ENCODE measurements around the gene RTN1. TPM values are rescaled to one million over a fixed set of nuclear protein-coding genes. Genes with fewer than 3 reads are reported as not detected.

The RTN1 gene
- total and polyA plus RNA-seq, 10 of the 15 experiments (the other 5 are each of a cell fraction or from before 2014, with no cell fraction given), result 0.03 to 0.55 (median 0.13) TPM; not detected in 4

DNA sequence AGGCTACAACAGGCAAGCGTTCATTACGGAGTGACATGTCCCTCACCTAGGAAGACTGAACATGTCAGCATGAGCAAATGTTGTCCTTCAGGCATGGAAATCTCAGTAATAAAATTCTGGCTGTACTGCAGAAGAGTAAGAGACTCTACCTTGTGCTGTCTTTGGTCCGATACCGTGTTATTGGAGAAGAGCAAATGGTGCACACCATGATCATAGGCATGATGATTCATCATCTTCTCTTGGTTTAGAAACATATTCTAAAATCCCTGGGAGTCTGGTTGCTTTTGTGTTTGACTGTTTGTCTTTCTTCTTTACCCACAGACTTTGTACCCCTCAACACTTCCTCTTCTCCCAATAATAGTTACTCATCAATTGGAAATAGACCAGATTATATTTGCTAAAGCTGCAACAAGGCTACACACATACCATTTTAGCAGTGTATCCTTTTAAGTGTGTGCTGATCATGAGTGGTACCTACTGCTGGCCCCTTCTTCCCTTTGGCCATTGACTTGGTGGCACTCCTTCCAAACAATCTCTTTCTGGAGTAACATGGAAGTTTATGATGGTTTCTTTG, 93.5 kb downstream of the RTN1 start:
- no peak for ATAC-seq
- in situ Hi-C loops (cut with MboI), result no loop called here
- H3K36me3 ChIP-seq (ENCODE audit: control insufficient read depth in 2 of 2, insufficient read depth in 2 of 2, low read length in 1 of 2), result no peaks in the 10 kb centered on the region
- no peaks in the 10 kb centered on the region for H3K79me2 ChIP-seq (ENCODE audit: control insufficient read depth, insufficient read depth, low read length)
- CTCF ChIA-PET, result no interaction called here
- FAIRE-seq, result no peak
- 0 out of 2 replicates have a peak, but pooled peaks cover 4% of the 10 kb centered on the region for H3K4me1 ChIP-seq (ENCODE audit: control insufficient read depth, insufficient read depth, low read length)
- POLR2A ChIA-PET, result no interaction called here
- no peak overlapping the region for H2AFZ ChIP-seq (ENCODE audit: control insufficient read depth, low read depth, low read length)
- intact Hi-C loops (cut with micrococcal nuclease; ENCODE audit: unreplicated experiment), result no loop called here
- SMC1A ChIA-PET (ENCODE audit: uncharacterized antibody, unreplicated experiment), result no interaction called here
- H3K9ac ChIP-seq (ENCODE audit: control insufficient read depth, insufficient read depth, low read length), result no peak overlapping the region
- no peaks in the 10 kb centered on the region for H3K9me3 ChIP-seq (replicated peaks; ENCODE audit: control insufficient read depth, insufficient read depth, low read length)
- no peak overlapping the region for H3K4me2 ChIP-seq (ENCODE audit: control insufficient read depth, insufficient read depth)
- H3K27ac ChIP-seq (ENCODE audit: control insufficient read depth, insufficient read depth), result no peak overlapping the region
- no peaks in the 10 kb centered on the region; a peak in 1 of 4 replicates for H3K27me3 ChIP-seq (replicated peaks in 1 of 2; ENCODE audit: control insufficient read depth in 2 of 2, insufficient read depth in 2 of 2, low read length in 1 of 2)
- 47% methylated on average over 4 of the region's 4 CpGs for WGBS (ENCODE audit: insufficient coverage, insufficient replicate concordance, low lambda C conversion rate, missing lambda C conversion rate)
- no peak for DNase-seq (ENCODE audit: low read depth, low spot score)
- BruUV-seq (replicated peaks), result no TSS peak
- H4K20me1 ChIP-seq (ENCODE audit: control insufficient read depth, insufficient read depth), result no peaks in the 10 kb centered on the region
- RAD21 ChIA-PET (ENCODE audit: unreplicated experiment), result no interaction called here
- no peak overlapping the region for H3K4me3 ChIP-seq
- TF ChIP-seq, protein P1, sequence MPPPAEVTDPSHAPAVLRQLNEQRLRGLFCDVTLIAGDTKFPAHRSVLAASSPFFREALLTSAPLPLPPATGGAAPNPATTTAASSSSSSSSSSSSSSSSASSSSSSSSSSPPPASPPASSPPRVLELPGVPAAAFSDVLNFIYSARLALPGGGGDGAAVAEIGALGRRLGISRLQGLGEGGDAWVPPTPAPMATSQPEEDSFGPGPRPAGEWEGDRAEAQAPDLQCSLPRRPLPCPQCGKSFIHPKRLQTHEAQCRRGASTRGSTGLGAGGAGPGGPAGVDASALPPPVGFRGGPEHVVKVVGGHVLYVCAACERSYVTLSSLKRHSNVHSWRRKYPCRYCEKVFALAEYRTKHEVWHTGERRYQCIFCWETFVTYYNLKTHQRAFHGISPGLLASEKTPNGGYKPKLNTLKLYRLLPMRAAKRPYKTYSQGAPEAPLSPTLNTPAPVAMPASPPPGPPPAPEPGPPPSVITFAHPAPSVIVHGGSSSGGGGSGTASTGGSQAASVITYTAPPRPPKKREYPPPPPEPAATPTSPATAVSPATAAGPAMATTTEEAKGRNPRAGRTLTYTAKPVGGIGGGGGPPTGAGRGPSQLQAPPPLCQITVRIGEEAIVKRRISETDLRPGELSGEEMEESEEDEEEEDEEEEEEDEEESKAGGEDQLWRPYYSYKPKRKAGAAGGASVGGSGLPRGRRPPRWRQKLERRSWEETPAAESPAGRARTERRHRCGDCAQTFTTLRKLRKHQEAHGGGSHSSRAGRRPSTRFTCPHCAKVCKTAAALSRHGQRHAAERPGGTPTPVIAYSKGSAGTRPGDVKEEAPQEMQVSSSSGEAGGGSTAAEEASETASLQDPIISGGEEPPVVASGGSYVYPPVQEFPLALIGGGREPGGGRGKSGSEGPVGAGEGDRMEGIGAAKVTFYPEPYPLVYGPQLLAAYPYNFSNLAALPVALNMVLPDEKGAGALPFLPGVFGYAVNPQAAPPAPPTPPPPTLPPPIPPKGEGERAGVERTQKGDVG (CRISPR knock-in tag; IDR thresholded peaks at IDR 0.05), result no peak
- no peak for TF ChIP-seq GATAD2B (conservative IDR thresholded peaks at IDR 0.05; ENCODE audit: low read depth)
- no peak for TF ChIP-seq ATF7 (IDR thresholded peaks at IDR 0.05; ENCODE audit: low read depth)
- no peak for TF ChIP-seq STAT1 (conservative IDR thresholded peaks at IDR 0.05)
- TF ChIP-seq CEBPB (IDR thresholded peaks at IDR 0.05; ENCODE audit: borderline replicate concordance in 1 of 2, low read depth in 2 of 2, low read length in 2 of 2), result no peak
- TF ChIP-seq, protein P2, sequence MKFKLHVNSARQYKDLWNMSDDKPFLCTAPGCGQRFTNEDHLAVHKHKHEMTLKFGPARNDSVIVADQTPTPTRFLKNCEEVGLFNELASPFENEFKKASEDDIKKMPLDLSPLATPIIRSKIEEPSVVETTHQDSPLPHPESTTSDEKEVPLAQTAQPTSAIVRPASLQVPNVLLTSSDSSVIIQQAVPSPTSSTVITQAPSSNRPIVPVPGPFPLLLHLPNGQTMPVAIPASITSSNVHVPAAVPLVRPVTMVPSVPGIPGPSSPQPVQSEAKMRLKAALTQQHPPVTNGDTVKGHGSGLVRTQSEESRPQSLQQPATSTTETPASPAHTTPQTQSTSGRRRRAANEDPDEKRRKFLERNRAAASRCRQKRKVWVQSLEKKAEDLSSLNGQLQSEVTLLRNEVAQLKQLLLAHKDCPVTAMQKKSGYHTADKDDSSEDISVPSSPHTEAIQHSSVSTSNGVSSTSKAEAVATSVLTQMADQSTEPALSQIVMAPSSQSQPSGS (IDR thresholded peaks at IDR 0.05; ENCODE audit: low read length), result no peak
- no peak for TF ChIP-seq TBL1XR1 (IDR thresholded peaks at IDR 0.05; ENCODE audit: low read depth, low read length)
- TF ChIP-seq EGR1 (IDR thresholded peaks at IDR 0.05; ENCODE audit: borderline replicate concordance in 1 of 2, low read depth in 2 of 2, low read length in 2 of 2), result no peak
- TF ChIP-seq ZNF384 (IDR thresholded peaks at IDR 0.05; ENCODE audit: borderline replicate concordance, low read depth, low read length), result no peak
- no peak for TF ChIP-seq CBX3 (IDR thresholded peaks at IDR 0.05; ENCODE audit: borderline replicate concordance, low read depth)
- TF ChIP-seq, protein P3, sequence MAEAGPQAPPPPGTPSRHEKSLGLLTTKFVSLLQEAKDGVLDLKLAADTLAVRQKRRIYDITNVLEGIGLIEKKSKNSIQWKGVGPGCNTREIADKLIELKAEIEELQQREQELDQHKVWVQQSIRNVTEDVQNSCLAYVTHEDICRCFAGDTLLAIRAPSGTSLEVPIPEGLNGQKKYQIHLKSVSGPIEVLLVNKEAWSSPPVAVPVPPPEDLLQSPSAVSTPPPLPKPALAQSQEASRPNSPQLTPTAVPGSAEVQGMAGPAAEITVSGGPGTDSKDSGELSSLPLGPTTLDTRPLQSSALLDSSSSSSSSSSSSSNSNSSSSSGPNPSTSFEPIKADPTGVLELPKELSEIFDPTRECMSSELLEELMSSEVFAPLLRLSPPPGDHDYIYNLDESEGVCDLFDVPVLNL (IDR thresholded peaks at IDR 0.05; ENCODE audit: low read depth, low read length), result no peak
- TF ChIP-seq TAF1 (IDR thresholded peaks at IDR 0.05; ENCODE audit: borderline replicate concordance, low read depth, low read length), result no peak
- TF ChIP-seq EED (IDR thresholded peaks at IDR 0.05; ENCODE audit: low read depth), result no peak
- no peak for TF ChIP-seq NFXL1 (IDR thresholded peaks at IDR 0.05; ENCODE audit: borderline replicate concordance)
- no peak for TF ChIP-seq RFX5 (IDR thresholded peaks at IDR 0.05; ENCODE audit: low read depth, low read length)
- no peak for TF ChIP-seq YY1 (IDR thresholded peaks at IDR 0.05; ENCODE audit: low read depth, low read length)
- no peak for TF ChIP-seq HCFC1 (IDR thresholded peaks at IDR 0.05; ENCODE audit: low read length)
- TF ChIP-seq, protein P4, sequence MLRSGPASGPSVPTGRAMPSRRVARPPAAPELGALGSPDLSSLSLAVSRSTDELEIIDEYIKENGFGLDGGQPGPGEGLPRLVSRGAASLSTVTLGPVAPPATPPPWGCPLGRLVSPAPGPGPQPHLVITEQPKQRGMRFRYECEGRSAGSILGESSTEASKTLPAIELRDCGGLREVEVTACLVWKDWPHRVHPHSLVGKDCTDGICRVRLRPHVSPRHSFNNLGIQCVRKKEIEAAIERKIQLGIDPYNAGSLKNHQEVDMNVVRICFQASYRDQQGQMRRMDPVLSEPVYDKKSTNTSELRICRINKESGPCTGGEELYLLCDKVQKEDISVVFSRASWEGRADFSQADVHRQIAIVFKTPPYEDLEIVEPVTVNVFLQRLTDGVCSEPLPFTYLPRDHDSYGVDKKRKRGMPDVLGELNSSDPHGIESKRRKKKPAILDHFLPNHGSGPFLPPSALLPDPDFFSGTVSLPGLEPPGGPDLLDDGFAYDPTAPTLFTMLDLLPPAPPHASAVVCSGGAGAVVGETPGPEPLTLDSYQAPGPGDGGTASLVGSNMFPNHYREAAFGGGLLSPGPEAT (IDR thresholded peaks at IDR 0.05; ENCODE audit: low read depth), result no peak
- no peak for TF ChIP-seq BRCA1 (IDR thresholded peaks at IDR 0.05; ENCODE audit: low read depth, low read length)
